HepG2 (cell line): ENCODE measurements around the gene CREM. TPM values are rescaled to one million over a fixed set of nuclear protein-coding genes. Genes with fewer than 3 reads are reported as not detected.
A peak's percentile ranks its signal among the peaks of the same experiment; 100 is the strongest.

ENCODE experiments used
- BHLHE40 ChIP-seq: IDR thresholded peaks from 2 replicates; pipeline ENCODE4 v1.6.1; 2011; ENCODE audit warnings: low read length, improper control_type of control experiment
- CBX5 ChIP-seq: sonication (generic); formaldehyde crosslinking; IDR thresholded peaks from 2 replicates; pipeline ENCODE4 v1.4.0; 2020; ENCODE audit warnings: missing genetic modification reagents, borderline replicate concordance
- DMAP1 ChIP-seq: IDR thresholded peaks from 2 replicates; pipeline ENCODE4 v1.6.1; 2016
- EP300 ChIP-seq, 3 experiments: sonication (generic) in 1 of 3; formaldehyde crosslinking in 1 of 3; IDR thresholded peaks; 2 replicates each; pipeline versions ENCODE4 v1.5.1 to v1.6.1; 2011 to 2020; ENCODE audit warnings: low read depth in 2 of 3, low read length in 2 of 3, borderline replicate concordance in 1 of 3, improper control_type of control experiment in 1 of 3, mild to moderate bottlenecking in 1 of 3, missing genetic modification reagents in 1 of 3, moderate library complexity in 1 of 3
- FOXK1 ChIP-seq: sonication (generic); formaldehyde crosslinking; IDR thresholded peaks from 2 replicates; pipeline ENCODE4 v1.4.0; 2020; ENCODE audit warnings: low read depth, missing genetic modification reagents, borderline replicate concordance
- GABPA ChIP-seq, 2 experiments: IDR thresholded peaks; 2 replicates each; pipeline ENCODE4 v1.6.1; 2011 to 2016; ENCODE audit warnings: low read depth in 2 of 2, low read length in 1 of 2, missing biosample characterization in 1 of 2, missing genetic modification characterization in 1 of 2
- GABPB1 ChIP-seq: IDR thresholded peaks from 2 replicates; pipeline ENCODE4 v1.6.1; 2016; ENCODE audit warnings: mild to moderate bottlenecking, missing genetic modification reagents, moderate library complexity, missing compliant biosample characterization
- KAT7 ChIP-seq: IDR thresholded peaks from 2 replicates; pipeline ENCODE4 v1.6.1; 2018; ENCODE audit warnings: borderline replicate concordance, missing compliant biosample characterization
- KDM5A ChIP-seq: fragments of 200-600 bp; sonication (generic); IDR thresholded peaks from 2 replicates; pipeline ENCODE4 v1.7.0; 2018; ENCODE audit warnings: antibody characterized with exemption, mild to moderate bottlenecking, low read length, borderline replicate concordance
- NCOA1 ChIP-seq: sonication (generic); formaldehyde crosslinking; IDR thresholded peaks from 2 replicates; pipeline ENCODE4 v1.9.0; 2021; ENCODE audit warnings: missing genetic modification reagents
- NR1H2 ChIP-seq: sonication (generic); formaldehyde crosslinking; IDR thresholded peaks from 2 replicates; pipeline ENCODE4 v1.8.1; 2022; ENCODE audit warnings: low read depth, missing genetic modification reagents, borderline replicate concordance
- NR2F6 ChIP-seq, 2 experiments: IDR thresholded peaks; 2 replicates each; pipeline ENCODE4 v1.6.1; 2016; ENCODE audit warnings: antibody characterized with exemption in 1 of 2, mild to moderate bottlenecking in 1 of 2
- PATZ1 ChIP-seq: sonication (generic); formaldehyde crosslinking; IDR thresholded peaks from 2 replicates; pipeline ENCODE4 v1.4.0; 2020; ENCODE audit warnings: missing genetic modification reagents
- PITX1 ChIP-seq: sonication (generic); formaldehyde crosslinking; IDR thresholded peaks from 2 replicates; pipeline ENCODE4 v1.5.1; 2020; ENCODE audit warnings: mild to moderate bottlenecking, missing genetic modification reagents
- REPIN1 ChIP-seq: sonication (generic); formaldehyde crosslinking; IDR thresholded peaks from 2 replicates; pipeline ENCODE4 v1.8.0; 2022; ENCODE audit warnings: missing genetic modification reagents, low read depth, mild to moderate bottlenecking, borderline replicate concordance
- SMAD3 ChIP-seq: sonication (generic); formaldehyde crosslinking; IDR thresholded peaks from 2 replicates; pipeline ENCODE4 v1.4.0; 2020; ENCODE audit warnings: missing genetic modification reagents
- SOX13 ChIP-seq, 3 experiments: fragments of 450-650 bp in 1 of 3; sonication (generic) in 1 of 3; formaldehyde crosslinking in 1 of 3; IDR thresholded peaks in 2 of 3; conservative IDR thresholded peaks in 1 of 3; 2 replicates each; pipeline versions ENCODE4 v1.5.0 to v1.6.1; 2016 to 2020; ENCODE audit warnings: antibody characterized with exemption in 1 of 3, mild to moderate bottlenecking in 1 of 3, missing compliant biosample characterization in 1 of 3, missing genetic modification reagents in 1 of 3, moderate library complexity in 1 of 3
- STAG1 ChIP-seq: sonication (generic); formaldehyde crosslinking; IDR thresholded peaks from 2 replicates; pipeline ENCODE4 v1.4.0; 2020; ENCODE audit warnings: missing genetic modification reagents
- TBX2 ChIP-seq: sonication (generic); formaldehyde crosslinking; IDR thresholded peaks from 2 replicates; pipeline ENCODE4 v1.5.0; 2020; ENCODE audit warnings: missing genetic modification reagents, mild to moderate bottlenecking, borderline replicate concordance
- ZBTB26 ChIP-seq: IDR thresholded peaks from 2 replicates; pipeline ENCODE4 v1.6.1; 2016; ENCODE audit warnings: missing compliant biosample characterization, missing genetic modification reagents, borderline replicate concordance
- ZGPAT ChIP-seq: IDR thresholded peaks from 2 replicates; pipeline ENCODE4 v1.6.1; 2016; ENCODE audit warnings: mild to moderate bottlenecking
- ZNF12 ChIP-seq: sonication (generic); formaldehyde crosslinking; IDR thresholded peaks from 2 replicates; pipeline ENCODE4 v1.5.0; 2020; ENCODE audit warnings: missing genetic modification reagents
- ZNF264 ChIP-seq: sonication (generic); formaldehyde crosslinking; IDR thresholded peaks from 2 replicates; pipeline ENCODE4 v1.4.0; 2020; ENCODE audit warnings: missing genetic modification reagents
- polyA plus RNA-seq, 8 experiments: library from polyadenylated mRNA; depleted of rRNA in 3 of 8; stranded (reverse) in 7 of 8; unstranded in 1 of 8; fragments of >200 nt; fragmentation: Illumina TruSeq in 4 of 8; extraction: Trizol in 4 of 8; gene quantifications; 2 replicates each; pipeline versions ENCODE4 v1.2.1 to v1.2.3, GENCODE V29; 2011 to 2016; ENCODE audit warnings: low read depth in 4 of 8, missing spikeins in 1 of 8, mixed read lengths in 1 of 8; ENCODE audit not compliant: insufficient read depth in 1 of 8
- total RNA-seq, 5 experiments: library from RNA; depleted of rRNA; stranded (reverse); fragments of >200 nt; fragmentation: Illumina TruSeq; extraction: Trizol; gene quantifications; 2 replicates each; pipeline ENCODE4 v1.2.3, GENCODE V29; 2016; ENCODE audit warnings: low read depth in 1 of 5

CREM gene
- total and polyA plus RNA-seq, 2 of the 13 experiments (the other 11 are each of a cell fraction or from before 2014, with no cell fraction given), result 21.3 to 25.4 TPM

- TF ChIP-seq NCOA1 (CRISPR knock-in tag) (0 out of 2 replicates have a peak, but pooled peaks have one; percentile 34), SMAD3 (CRISPR knock-in tag) (peak; percentile 74; the same call in 1 of the 2 replicates), ZNF264 (peak; percentile 51; the same call in 1 of the 2 replicates), GABPA (IDR thresholded peaks at IDR 0.05; ENCODE audit: low read depth, low read length) (no peak), GABPA (CRISPR knock-in tag; IDR thresholded peaks at IDR 0.05; ENCODE audit: low read depth) (peak; percentile 68), TBX2 (CRISPR knock-in tag) (peak; percentile 49; the same call in 1 of the 2 replicates), GABPB1 (CRISPR knock-in tag) (peak; percentile 87), NR2F6 (IDR thresholded peaks at IDR 0.05) (no peak; the same call in 1 of the 2 replicates), NR2F6 (CRISPR knock-in tag; IDR thresholded peaks at IDR 0.05) (0 out of 2 replicates have a peak, but pooled peaks have one; percentile 7), PITX1 (CRISPR knock-in tag) (peak; percentile 76; the same call in 1 of the 2 replicates), KAT7 (CRISPR knock-in tag) (peak; percentile 68; the same call in 1 of the 2 replicates), DMAP1 (CRISPR knock-in tag) (peak; percentile 79), ZBTB26 (peak; percentile 78; the same call in 1 of the 2 replicates), ZGPAT (CRISPR knock-in tag) (peak; percentile 70; the same call in 1 of the 2 replicates), EP300 (IDR thresholded peaks at IDR 0.05; ENCODE audit: low read depth in 2 of 2, low read length in 2 of 2) (peak; percentile 28 to 63; a peak in 2 of 4 replicates), EP300 (CRISPR knock-in tag; IDR thresholded peaks at IDR 0.05; ENCODE audit: borderline replicate concordance) (peak; percentile 21; the same call in 1 of the 2 replicates), PATZ1 (CRISPR knock-in tag) (peak; percentile 55), FOXK1 (peak; percentile 60; the same call in 1 of the 2 replicates), NR1H2 (CRISPR knock-in tag) (no peak), STAG1 (CRISPR knock-in tag) (no peak), ZNF12 (CRISPR knock-in tag) (peak; percentile 67; the same call in 1 of the 2 replicates), CBX5 (CRISPR knock-in tag) (peak; percentile 86; the same call in 1 of the 2 replicates), SOX13 (IDR thresholded peaks at IDR 0.05) (no peak), SOX13 (CRISPR knock-in tag; conservative IDR thresholded peaks at IDR 0.05 in 1 of 2, IDR thresholded peaks at IDR 0.05 in 1 of 2) (peak in 1 of 2 experiments; percentile 21; a peak in 1 of 4 replicates), BHLHE40 (peak; percentile 92), REPIN1 (CRISPR knock-in tag) (peak; percentile 68; the same call in 1 of the 2 replicates), KDM5A (peak; percentile 92)
These were observed 36.3 kb upstream of the CREM start, which contains the start of gene CUL2 (continued) for GRCh38 chr10:35090162-35090954.
